ENCODE measurements around the gene GRB10.

Gene GRB10

GRCh38 chr7:50688226-50688590, 94.5 kb downstream of the GRB10 start:
- no peak for DNase-seq (ENCODE audit: low read depth)

- no peak for DNase-seq (ENCODE audit: low read depth)
Measured at GRCh38 chr7:50687575-50688225, 95.0 kb downstream of the GRB10 start.

DNA sequence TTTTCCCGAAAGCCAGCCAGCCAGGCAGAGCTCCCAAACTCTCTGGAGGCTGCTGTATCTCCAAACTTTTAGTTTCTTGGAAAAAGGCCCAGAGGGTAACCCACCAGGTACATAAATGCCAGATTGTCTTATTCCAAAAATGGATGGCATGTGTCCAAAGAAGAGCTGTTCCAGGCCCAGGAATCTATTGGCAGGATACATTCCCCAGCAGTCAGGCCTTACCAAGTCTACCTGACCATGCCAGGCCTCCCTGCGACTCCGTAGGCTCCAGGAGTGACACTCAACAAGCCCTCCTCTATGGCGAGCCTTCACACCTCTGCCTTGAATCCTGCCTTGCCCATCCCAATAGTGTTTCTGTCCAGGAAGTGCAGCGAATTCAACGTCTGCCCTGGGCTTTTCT, 95.6 kb downstream of the GRB10 start:
- no peak for DNase-seq (ENCODE audit: low read depth)

- DNase-seq (ENCODE audit: low read depth), result no peak
Measured at GRCh38 chr7:50685135-50686065, 97.3 kb downstream of the GRB10 start.

DNA sequence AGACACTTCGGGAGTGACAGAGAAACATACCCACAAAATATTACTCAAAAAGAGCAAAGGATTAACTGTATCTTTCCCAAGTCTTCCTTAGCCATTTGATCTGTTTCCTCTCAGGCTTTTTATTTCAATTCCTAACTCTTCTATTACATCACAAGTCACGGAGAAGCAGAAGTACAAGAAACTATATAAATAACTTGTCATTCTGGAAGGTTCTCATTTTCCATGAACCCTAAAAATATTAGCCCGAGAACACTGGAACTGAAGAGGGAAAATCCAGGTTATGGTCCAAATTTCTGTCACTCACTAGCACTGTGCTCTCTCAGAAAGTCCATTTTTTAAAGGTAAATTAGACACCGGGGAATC, 98.0 kb downstream of the GRB10 start:
- DNase-seq (ENCODE audit: low read depth), result no peak

DNA sequence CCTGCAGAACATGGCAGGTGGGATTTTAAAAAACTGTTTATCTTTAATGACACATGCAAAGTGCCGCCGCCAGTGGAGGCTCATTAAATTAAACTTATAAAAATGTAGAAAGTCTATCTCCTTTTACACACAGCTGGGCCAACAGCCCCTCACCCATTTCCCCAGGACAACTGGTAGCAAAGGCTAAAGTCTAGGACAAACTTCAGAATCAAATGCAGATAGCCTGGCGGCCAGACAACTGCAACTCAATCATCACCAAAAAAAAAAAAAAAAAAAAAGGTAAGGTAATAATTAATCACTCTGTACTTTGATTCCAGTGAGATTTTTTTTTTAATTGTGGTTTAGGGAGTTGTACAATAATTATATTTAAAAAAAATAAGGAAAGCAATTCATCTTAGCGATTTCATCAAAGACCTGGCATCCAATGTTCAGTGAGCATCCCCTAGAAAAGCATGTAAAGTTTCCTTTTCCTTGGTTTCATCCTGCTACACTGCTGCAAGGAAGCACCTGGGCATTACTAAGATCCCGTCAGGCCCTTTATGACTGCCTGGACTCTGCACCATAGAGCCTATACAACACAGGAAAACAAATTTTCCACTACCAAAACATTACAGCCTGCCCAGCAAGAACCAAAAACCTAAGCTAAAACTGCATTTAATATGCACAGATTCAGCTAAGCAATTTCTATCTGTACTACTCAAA, 98.5 kb downstream of the GRB10 start:
- no peak for DNase-seq (ENCODE audit: low read depth)

DNA sequence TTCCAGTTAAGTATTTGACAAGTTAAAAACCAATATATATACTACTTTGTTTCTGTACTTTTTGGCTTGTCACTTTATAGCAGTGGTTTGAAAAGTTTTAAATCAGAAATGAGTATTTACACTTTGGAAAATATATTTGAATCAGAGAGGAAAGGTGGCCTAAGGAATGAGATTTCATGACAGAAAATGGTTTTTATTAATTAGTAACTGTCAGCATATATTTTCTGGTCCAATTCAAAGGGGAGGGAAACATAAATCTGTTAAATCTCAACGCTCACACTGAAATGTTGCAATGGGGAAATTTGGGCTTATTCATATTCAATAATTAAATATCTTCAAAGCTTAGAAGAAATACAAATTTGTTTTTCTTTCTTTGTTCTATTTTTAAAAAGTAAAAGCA, 100.1 kb downstream of the GRB10 start:
- DNase-seq (ENCODE audit: low read depth), result no peak

DNA sequence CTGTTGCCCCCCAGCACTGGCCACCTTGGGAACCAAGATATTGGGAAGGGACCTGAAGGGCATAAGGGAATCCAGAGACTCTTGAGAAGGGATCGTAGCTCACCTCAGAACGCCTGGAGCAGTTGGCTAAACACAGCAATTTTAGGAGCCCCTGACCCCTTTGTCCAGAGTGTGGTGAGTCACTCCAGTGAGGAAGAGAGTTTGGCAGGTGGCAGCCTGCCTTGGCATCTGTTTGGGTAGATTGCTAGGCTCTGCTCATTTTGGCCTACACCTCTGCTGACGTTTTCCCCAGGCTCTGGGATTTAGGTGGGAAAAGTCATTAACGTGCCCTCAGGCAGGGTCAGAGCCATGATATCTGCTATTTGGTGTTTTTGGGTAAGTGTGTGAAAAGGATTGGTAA, 100.6 kb downstream of the GRB10 start:
- no peak for DNase-seq (ENCODE audit: low read depth)

- DNase-seq (ENCODE audit: low read depth), result no peak
Measured at GRCh38 chr7:50681432-50682045, 101.2 kb downstream of the GRB10 start.

DNA sequence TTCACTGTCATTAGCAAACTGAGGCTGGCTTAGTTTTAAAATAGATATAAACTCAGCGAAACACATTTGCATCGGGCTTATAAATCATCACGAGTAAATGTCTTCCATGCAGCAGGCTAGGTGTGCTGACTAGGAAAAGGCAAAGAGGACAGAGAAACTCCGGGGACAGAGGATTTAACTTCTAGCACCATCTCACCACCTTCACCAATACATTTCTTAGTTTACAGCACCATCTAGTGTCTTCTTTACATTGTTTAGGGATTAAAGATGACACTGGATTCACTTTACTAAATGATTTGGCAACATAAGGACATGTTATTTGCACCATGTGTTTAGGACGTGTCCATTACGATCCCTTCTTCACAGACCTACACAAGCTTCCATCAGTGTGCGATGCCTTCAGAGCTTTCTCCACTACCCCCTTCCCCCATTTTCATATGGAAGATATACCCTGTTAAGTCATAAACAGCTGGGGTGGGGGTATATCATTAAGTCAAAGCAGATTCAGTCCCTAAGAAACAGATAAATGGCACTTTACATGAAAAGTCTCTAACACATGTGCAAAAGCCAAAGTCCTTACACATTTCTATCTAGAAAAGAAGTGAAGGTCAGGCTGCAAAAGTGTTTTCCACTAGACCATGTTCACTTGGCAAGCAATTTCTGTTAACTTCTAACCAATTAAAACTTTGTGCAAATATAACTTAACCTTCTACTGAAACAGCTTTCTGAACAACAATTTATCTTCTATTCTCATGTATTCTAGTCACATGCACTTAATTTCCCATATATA, 103.3 kb downstream of the GRB10 start:
- no peak for DNase-seq (ENCODE audit: low read depth)

- DNase-seq (ENCODE audit: low read depth), result no peak
Measured at GRCh38 chr7:50678586-50678985, 104.1 kb downstream of the GRB10 start.

- no peak for DNase-seq (ENCODE audit: low read depth)
Measured at GRCh38 chr7:50677638-50677996, 105.1 kb downstream of the GRB10 start.

- no peak for DNase-seq (ENCODE audit: low read depth)
Measured at GRCh38 chr7:50676740-50677637, 105.7 kb downstream of the GRB10 start.

DNA sequence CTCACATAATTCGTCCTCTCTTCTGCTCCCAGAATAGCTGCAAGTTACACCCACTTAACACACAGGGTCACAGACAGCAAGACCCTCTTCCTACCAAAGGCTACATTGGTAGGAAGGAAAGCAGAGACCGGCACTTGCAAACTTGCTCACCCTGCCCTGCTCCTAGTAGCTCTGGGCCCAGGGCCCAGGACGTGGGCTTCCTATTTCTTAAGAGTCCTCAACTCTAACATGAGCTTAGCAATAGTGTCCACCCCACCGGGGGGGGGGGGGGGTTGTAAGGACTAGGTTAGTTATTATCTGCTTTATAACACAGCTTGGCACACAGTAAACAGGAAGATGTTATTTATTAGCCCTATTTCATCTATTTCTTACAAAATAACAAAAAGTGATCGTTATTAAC, 106.6 kb downstream of the GRB10 start:
- DNase-seq (ENCODE audit: low read depth), result no peak

DNA sequence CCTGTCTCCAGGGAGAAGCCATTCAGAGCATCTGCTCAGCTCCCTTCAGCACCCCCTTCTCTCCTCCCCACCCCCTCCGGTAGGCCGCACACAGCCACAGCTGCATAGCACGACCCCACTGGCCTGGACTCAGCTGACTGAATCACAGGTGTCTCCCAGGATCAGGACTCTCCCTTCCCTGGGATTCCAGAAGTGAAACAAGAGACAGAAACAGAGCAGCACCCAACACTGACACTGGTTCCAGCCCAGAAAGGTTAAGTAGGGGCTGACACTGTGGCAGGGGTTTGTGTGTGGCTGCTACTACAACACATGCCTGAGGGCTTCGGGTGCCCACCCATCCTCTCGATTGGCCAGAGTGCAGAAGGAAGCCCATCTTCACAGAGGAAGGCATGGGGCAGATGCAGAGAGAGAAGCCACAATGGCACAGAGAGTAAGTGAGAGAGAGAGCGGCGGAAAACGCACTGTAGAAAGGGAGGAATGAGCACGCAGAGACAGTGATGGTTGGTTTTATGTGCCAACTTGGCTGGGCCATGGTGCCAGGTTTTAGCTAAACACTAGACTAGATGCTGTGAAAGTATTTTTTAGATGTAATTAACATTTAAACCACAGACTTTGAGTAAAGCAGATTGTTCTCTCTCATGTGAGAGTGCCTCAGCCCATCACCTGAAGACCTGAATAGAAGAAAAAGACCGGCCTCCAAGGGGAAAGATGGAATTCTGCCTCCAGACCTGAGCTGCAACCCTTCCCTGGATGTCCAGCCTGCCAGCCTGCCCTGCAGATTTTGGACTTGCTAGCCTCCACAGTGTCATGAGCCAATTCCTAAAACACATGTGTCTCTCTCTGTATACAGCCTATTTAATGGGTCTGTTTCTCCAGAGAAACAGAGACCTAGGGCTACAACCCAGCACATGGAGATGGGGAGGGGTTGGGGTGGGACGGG, 107.5 kb downstream of the GRB10 start:
- no peak for DNase-seq (ENCODE audit: low read depth)

DNA sequence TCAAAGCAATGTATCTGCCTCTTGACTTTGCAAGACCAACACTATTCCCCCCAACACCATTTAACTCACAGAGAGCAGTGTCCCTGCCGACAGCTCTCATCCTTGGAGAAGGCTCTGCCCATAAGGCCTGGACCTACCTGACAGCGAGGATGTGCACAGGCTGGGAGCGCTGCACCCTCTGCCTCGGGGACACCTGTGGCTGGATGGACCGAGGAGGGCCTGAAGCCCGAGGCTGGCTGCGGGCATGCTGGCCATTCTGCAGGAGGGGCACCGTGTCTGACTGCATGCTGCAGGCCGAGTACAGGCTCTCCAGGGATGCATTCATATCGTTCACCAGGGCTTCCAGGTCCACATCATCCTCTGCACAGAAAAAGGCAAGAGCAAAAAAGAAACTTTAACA, 108.4 kb downstream of the GRB10 start:
- DNase-seq (ENCODE audit: low read depth), result no peak

DNA sequence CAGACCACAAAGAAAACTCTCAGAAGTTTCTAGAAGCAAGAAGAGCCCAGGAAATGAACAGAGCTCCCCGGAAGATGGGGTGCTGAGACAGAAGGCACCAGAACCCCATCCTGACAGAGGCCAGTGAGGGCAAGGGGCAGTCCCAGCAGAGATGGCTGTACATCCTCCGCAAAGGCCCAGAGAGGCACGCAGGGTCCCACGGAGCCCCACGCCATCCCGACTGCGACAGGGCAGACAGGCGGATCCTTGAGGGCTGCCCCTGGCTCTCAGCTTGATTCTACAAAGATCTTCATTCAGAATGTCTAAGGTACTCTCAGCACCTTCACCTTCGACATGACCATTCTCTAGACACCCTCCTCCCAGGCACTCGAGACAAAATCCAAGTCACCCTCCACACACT, 109.6 kb downstream of the GRB10 start:
- DNase-seq (ENCODE audit: low read depth), result no peak

- no peak for DNase-seq (ENCODE audit: low read depth)
Measured at GRCh38 chr7:50672045-50672444, 110.7 kb downstream of the GRB10 start.

DNA sequence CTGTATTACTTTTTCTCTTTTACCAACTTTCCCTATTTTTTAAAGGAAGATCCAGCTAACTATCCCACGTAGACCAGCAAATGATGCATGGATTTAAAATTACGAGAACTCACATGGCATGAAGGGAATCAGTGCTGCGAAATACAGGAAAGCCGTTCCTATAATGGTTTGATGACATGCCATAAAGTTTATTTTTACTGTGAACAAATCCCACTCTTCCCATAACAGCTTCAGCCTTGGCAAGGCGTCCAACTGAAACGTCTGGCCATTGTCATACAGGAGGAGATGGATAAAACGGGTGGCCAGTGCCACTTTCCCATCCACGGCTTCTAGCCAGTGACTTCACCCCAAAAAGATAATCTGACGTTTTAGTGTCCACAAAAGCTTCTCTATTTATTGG, 111.3 kb downstream of the GRB10 start:
- DNase-seq (ENCODE audit: low read depth), result no peak

- no peak for DNase-seq (ENCODE audit: low read depth)
Measured at GRCh38 chr7:50669890-50670289, 112.8 kb downstream of the GRB10 start.

All from activated T-cell treated with anti-CD3 and anti-CD28 coated beads for 24 hours (primary cell).